GM21529 (cell line): ENCODE data around the gene SPATA19.
"Not testable (repeated sequence)": the region's sequence is repeated elsewhere in the genome, so short reads cannot be mapped to it uniquely, and the experiment has no call there.

ENCODE experiments used
- ATAC-seq: cut with Tn5 transposase; IDR thresholded peaks from one replicate; pipeline ENCODE4 v1.9.1; 2021; ENCODE audit not compliant: unreplicated experiment

Gene SPATA19

DNA sequence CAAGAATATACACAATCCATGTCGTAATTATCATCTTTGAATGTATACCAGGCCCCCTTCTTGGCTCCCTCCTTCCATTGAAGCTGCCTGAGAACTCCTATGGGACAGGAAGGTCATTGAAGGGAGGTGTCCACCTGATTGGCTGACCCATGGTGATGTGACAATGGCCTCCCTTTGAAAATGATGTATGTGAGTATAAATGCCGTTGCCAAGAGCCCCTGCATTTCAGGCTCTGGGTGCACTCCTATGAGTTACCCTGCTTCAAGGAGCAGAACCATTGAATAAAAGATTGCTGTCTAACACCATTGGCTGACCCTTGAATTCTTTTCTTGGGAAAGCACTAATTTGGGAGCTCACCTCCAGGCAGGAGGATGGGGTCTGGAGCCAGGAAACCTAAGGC lies at the start of gene SPATA19:
Gene SPATA19, minus strand, starts transcription at position 101 of the 400 bp plus-strand sequence. Its CDS starts 67 bp downstream, at position 34.
- ATAC-seq = no peak

GRCh38 chr11:133895061-133895479 lies 49.8 kb upstream of the SPATA19 start:
- ATAC-seq = peak; percentile 63

DNA sequence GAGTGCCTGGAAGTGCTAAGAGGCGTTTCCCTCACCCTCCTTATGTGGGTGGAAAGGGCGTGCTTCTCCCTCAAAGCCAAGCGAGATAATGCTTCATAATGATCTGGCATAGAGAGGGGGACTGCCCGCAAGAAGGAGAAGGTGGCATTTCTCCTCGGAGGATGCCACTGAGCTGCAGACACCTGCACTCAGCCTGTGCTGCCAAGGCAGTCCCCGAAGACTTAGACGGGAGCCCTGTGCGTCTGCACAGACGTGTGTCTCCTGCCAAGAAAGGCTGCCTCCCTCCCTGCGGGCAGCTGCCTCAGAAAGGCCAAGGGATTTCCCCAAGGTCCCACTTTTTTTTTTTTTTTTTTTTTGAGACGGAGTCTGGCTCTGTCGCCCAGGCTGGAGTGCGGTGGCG lies 48.1 kb upstream of the SPATA19 start:
- ATAC-seq = no peak

GRCh38 chr11:133892584-133893380 lies 47.5 kb upstream of the SPATA19 start:
- ATAC-seq = no peak

DNA sequence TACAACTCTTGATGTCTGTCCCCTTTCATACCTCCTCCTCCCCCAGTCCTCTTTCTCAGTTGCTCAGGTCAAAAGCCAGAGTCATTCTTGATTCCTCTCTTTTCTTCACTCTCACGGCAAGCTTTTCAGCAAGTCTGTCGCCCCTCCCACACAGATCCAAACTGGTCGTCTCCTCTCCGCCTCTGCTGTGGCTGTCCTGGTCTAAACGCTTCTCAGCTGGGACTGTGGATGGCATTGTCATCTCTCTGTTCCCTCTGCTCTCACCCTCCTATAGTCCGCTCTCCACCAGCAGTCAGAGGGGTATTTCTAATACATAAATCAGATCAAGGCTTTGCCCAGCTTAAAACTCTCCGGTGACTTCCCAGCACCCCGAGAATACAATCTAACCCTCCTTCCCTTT lies 46.8 kb upstream of the SPATA19 start:
- no peak for ATAC-seq

- ATAC-seq = no peak
Measured at GRCh38 chr11:133889893-133890292, 44.6 kb upstream of the SPATA19 start.

- no peak for ATAC-seq
Measured at GRCh38 chr11:133889188-133889587, 43.9 kb upstream of the SPATA19 start.

DNA sequence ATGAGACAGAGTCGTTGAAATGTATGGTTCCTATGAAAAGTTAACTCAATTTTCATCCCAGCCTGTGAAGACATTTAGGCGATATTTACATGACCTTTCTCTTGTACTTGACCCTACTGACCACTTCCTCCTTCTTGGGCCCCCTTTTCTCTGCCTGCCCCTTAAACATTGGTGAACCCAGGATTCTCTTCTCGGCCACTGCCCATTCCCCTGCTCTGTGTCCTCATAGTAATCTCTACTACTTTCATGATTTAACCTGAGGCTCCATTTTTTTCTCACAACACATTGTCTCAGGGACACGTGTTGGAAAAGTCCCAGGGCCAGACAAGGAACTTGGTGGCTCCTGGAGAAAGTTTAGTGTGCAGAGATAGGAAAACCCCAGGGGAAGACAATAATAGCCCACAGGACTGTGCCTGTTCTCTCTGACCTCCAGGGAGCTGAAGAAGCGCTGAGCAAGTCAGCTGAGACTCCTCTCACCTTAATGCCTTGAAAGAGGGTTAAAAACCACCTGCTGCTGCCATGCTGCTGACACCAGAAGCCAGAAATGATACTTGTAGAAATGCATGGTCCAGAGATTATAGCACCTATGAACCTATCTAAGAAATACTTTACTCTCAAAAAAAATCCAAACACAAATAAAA lies 42.5 kb upstream of the SPATA19 start:
- ATAC-seq = no peak

DNA sequence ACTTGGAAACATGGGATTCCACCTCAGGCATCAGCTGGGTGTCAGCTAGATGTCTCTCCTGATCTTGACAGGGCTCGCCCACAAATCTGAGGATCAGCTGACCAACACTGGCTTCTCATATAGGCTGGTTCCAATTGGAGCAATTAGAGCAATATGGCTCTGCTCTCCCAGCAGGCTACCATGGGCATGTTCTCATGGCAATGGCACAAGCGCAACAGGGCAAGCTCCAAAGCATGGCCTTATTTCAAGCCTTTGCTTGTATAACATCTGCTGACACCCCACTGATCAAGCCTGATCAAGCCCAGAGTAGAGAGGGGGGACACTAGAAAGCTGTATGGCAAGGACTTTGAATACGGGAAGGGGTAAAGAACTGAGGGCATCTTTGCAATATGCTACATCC lies 40.7 kb upstream of the SPATA19 start:
- no peak for ATAC-seq

- no peak for ATAC-seq
Measured at GRCh38 chr11:133872160-133872559, 26.8 kb upstream of the SPATA19 start.

DNA sequence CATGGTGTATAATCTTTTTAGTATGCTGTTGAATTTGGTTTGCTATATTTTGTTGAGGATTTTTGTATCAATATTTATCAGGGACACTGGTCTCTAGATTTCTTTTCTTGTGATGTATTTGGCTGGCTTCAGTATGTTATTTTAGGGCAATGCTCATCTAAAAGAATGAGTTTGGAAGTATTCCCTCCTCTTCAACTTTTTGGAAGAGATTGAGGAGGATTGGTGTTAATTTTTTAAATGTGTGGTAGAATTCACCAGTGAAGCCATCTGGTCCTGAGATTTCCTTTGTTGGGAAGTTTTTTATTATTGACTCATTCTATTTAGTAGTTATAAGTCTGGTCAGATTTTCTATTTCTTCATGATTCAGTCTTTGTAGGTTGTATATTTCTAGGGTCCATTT lies 22.1 kb upstream of the SPATA19 start:
- no peak for ATAC-seq

- ATAC-seq = no peak
Measured at GRCh38 chr11:133865466-133865865, 20.2 kb upstream of the SPATA19 start.

DNA sequence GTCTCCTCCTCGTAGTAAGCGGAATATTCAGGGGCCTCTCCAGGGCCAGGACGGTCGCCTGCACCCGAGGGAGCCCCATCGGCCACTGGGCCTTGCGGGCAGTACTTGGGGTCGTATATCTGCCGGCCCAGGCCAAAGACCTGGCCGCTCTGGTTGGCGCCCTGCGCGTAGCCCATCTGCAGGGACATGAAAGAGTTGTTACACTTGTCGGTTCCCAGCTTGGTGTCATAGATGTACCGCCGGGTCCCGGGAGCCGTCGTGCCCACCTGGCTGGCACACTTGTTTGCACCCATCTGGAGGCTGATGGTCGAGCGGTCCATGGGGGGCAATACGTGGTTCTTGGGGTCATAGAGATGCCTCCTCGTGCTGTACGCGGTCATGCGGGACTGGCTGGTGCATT lies 19.4 kb upstream of the SPATA19 start:
- ATAC-seq = no peak

DNA sequence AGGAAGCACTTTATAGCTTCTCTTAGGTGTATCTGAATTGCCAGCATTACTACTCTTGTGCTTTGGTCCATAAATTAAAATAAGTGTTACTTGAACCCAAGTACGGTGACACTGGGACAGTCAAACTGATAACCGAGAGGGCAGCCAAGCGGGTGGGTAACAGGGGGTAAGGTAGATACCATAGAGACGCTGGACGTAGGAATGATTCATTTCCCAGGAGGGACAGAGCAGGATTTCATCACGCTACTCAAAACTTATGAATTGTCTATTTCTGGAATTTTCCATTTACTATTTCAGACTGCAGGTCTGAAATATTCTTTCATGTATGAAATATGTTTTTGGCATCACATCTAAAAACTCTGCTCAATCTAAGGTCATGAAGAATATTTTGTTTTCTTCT lies 14.8 kb upstream of the SPATA19 start:
- no peak for ATAC-seq

- ATAC-seq = not testable (repeated sequence)
Measured at GRCh38 chr11:133854330-133854960, 9.1 kb upstream of the SPATA19 start.

- no peak for ATAC-seq
Measured at GRCh38 chr11:133844217-133844616, 1.1 kb downstream of the SPATA19 start.

DNA sequence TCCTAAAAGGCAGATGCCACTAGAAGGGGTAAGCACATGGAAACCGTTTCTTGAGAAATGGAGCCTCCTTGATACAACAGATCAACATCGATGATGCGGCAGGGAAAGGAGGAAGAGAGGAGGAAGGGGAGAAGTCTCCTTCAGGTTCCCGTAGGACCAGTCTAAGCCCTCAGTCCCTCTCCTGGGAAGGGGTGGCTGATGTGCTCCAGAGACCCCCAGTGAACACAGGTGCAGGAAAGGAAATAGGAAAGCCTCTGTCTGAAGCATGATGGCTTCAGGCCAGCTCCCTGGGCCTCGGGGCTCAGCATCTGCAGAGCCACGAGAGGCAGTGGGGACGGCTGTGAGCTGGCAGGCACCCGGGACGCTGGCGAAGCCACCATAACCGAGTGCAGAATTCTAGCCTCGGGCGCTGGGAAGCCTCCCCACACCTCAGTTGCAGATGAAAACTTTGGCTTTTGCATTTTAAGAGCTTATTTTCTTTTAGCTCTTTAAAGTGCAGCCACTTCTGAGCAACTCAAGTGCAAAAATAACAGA lies 1.8 kb downstream of the SPATA19 start:
- no peak for ATAC-seq

DNA sequence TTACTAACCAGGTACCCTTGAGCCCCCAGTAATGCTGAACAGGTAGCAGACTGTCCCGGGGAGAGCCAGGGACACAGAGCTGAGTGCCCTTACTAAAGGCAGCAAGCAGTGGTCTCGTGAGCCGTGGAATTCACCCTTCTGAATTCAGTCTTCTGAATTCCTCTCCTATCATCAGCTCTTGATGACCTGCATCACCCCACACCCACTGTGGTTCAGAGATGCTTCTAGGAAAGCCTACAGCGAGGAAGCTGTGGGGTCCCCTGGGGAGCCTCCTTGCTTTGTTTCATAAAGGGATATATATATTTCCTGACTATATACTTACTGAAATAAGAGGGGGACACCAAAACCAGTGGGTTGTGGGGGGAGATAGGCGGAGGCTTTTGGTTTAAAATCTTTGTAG lies 2.6 kb downstream of the SPATA19 start:
- ATAC-seq = no peak

DNA sequence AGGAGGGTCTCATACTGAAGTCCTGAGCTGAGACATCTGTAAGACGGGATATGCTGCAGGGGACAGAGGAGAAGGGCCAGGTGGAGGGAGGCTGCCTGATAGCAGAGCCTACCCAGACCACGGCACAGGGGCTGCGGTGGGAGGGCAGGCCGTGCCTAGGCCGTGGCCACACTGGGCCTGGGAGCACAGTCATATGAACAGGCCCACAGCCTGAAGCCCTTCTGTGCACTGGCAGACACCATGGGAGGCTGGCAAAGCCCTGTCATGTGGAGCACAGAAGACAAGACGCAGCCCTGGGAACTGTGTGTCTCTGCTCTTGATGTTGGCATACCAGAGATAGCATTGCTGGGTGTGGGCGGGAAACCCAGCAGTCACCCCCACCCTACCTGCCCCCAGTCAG lies 3.3 kb downstream of the SPATA19 start:
- no peak for ATAC-seq

- no peak for ATAC-seq
Measured at GRCh38 chr11:133841279-133842043, 3.9 kb downstream of the SPATA19 start.

DNA sequence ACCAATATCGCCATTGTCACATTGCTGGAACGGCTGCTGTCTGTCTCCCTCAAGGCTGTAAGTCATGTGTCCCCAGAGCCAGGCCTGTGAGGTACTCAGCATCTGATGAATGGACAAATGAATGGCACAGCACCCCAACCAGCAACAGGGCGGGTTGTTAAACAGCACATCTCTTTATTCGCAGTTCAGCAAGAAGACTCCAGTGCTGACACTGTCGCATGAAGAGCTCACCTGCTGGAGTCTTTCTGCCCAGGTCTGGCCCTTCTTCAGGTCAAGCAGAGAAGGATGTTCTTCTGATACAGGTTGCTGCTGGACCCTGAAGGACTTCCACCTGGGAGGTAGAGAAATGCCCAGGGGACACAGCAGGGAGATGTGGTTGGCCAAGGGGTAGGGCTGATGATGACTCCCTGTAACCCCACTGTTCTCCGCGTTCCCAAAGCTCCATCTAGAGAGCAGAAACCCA lies 4.8 kb downstream of the SPATA19 start:
- ATAC-seq = no peak
